Measurements from ENCODE around the gene TMEM141.
"Not testable (repeated sequence)": the region's sequence is repeated elsewhere in the genome, so short reads cannot be mapped to it uniquely, and the experiment has no call there.

Gene TMEM141

DNA sequence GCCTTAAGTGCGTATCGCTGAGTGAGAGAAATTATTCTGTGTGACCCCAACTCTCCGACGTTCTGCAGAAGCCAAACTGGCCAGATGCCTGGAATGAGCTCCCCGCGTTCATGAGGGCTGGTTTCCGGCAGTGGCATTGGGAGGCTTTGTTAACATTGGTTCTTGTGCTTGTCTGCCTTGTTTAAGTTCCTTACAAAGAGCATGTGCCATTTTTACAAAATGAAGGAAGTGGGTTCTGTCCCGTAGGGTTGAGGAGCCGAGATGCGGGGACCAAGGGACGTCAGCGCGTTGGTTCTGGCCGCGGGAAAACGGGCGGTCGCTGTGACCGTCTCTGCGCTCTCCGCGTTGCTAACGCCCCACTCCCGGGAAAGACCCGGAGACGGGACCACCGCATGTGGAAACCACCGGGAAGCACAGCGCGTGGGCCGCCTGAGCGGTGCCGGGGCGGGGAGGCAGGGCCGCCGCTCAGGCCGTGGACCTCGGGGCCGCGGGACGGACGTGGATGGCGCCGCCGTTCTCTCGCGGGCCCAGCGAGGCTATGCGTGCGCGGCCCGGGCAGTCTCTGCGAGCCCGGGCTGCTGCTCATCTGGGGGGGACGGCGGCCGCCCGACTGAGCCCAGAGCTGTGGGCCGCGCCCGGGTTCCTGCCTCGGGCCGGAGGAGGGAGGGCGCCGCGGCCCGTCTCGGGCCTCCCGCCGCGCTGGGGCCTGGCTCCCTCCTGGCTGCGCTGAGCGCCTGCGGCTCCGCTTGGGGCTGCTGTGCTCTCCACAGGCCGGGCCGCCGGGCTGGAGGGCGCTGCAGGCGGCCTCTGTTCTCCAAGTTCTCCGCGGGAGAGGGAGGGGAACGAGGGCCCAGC lies 30.1 kb downstream of the TMEM141 start:
- no peak for DNase-seq

DNA sequence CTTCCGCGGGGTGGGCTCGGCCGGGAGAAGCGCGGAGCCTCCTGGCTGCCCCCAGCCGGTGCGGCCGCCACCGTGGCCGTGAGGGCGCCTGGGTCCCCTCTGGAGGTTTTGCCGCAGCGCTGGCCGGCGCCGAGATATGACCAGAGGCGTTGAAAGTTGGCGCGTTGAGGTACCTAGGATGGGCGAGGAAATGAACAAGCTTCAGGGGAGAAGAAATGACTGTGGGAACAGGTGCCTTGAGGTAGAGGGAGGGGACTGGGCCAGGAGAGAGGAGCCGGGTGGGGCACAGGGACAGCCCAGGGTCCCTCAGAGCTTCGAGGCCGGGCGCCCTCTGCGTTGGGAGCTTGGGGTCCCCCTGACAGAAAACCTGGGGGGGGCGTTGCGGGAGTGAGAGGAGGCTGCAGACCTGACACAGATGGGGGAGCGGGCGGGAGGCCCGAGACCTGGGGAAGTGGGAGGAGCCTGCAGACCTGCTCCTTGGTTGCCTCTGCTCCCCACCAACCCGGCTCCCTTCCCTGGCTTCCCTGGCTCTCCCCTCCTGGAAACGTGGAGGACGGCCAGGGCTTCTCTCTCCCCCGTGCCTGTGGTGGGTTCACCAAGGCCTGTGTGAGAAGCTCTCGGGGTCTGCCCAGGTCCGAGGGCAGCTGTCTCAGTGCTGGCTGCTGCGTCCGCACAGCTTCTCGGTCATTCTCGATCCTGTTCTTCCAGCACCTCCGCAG lies 30.8 kb downstream of the TMEM141 start:
- DNase-seq: no peak

DNA sequence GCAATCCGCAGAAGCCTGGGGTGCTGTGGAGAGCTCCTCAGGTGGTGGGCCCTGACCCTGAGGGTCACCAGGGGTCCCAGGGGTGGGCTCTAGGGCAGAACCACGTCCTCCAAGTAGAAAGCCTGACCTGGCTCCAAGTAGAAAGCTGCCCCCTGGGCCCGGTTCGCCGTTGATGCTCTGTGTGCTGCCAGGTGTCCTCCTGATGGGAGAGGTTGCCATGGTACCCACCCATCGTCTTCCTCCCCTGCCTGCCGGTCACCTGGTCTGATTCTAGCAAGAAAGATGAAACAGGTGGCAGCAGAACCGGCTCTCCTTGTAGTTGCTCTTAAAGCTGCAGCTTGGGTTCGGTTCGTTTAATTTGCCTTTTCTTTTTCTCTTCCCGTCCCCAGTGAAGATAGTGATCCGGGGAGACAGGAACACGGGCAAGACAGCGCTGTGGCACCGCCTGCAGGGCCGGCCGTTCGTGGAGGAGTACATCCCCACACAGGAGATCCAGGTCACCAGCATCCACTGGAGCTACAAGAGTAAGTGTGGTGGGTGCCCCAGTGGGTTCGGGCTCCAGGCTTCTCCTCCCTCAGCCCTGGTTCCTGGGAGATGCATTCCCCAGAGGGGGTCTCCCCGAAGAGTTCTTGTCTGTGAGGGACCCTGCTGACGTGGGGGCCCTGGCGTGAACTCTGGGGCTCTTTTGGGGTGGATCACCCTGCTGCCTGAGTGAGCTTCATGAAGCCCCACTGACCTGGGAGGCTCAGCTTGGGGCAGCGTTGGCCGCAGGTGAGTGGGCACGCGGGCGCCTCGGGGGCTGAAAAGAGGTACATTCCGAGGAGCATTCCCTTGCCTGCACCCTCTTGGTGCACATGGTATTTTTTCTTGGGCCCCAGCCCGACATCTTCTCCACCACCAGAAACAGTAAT lies 32.2 kb downstream of the TMEM141 start:
- no peak for DNase-seq

DNA sequence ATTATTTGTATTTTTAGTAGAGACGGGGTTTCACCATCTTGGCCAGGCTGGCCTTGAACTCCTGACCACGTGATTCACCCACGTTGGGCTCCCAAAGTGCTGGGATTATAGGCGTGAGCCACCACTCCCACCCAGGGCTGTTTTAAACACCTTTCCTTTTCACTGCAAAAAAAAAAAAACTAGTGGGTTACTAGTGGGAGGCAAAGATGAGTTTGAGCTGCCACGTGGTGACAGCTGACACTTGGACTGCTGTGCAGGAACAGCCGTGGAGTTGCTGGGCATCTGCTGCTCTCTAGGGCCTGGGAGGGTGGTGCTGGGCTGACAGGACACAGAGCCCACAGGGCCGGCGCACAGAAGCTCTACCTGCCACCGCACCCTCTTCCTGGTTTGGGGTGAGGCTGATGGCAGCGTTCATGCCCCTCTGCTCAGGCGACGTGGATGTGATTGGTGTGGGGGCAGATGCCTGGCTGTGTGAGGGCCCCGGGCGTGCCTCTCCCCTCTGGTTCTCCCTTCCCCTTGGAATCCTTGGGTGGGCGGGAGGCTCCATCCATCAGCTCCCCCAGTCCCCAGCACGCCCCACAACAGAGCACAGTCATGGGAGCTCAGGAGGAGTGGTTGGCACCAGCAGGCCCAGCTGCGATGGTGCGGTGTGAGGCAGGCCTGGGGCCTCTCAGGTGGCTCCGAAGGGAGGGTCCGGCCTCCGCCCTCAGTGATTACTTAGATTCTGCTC lies 33.5 kb downstream of the TMEM141 start:
- DNase-seq: no peak

DNA sequence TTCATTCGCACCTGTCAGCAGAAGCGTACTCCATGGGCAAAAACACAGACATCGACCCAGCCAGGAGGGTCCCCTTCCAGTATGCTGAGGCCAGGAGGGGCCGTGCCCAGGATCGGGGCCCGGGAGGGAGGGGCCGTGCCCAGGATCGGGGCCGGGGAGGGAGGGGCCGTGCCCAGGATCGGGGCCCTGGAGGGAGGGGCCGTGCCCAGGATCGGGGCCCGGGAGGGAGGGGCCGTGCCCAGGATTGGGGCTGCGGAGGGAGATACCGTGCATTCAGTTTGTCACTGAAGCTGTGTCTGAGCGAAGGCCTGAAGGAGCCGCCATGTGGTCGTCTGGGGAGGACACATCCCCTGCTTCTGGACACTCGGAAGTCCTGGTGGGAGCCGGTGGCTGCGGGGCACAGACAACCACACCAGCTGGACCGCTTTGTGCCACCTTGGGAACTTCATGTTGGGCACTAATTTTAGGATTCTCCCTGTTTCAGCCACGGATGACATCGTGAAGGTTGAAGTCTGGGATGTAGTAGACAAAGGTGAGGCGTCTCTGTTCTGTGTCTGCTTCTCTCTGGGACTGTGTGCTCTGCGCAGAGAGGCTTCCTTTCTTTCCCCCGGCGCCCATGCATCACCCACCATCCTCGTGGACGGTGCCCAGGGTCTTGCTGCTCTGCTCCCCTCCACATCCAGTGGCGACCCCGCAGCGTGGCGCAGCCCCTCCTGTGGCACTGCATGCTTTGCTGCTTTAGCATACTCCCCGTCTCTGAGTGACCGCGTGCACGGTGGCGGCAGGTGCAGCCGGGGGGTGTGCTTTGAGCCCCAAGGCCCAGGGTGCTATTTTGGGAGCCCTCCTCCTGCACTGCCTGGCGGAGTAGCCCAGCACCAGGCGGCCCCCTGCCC lies 34.4 kb downstream of the TMEM141 start:
- DNase-seq: no peak

DNA sequence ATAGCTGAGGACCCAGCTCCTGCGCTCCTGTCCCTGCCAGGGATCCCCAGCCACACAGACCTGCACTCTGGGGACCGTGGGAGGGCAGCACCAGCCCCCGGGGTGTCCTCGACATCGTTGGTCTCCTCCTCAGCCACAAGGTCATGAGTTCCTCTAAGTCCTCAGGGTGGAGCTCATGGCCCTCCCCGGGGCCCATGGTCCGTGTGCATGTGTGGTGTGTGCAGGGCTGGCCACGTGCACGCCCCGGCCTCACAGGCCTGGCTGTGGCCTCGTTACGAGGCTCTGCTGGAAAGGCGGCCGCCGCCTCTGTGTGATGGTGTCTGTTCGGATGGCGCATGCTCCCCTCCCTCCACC lies 35.0 kb downstream of the TMEM141 start:
- DNase-seq: no peak

DNA sequence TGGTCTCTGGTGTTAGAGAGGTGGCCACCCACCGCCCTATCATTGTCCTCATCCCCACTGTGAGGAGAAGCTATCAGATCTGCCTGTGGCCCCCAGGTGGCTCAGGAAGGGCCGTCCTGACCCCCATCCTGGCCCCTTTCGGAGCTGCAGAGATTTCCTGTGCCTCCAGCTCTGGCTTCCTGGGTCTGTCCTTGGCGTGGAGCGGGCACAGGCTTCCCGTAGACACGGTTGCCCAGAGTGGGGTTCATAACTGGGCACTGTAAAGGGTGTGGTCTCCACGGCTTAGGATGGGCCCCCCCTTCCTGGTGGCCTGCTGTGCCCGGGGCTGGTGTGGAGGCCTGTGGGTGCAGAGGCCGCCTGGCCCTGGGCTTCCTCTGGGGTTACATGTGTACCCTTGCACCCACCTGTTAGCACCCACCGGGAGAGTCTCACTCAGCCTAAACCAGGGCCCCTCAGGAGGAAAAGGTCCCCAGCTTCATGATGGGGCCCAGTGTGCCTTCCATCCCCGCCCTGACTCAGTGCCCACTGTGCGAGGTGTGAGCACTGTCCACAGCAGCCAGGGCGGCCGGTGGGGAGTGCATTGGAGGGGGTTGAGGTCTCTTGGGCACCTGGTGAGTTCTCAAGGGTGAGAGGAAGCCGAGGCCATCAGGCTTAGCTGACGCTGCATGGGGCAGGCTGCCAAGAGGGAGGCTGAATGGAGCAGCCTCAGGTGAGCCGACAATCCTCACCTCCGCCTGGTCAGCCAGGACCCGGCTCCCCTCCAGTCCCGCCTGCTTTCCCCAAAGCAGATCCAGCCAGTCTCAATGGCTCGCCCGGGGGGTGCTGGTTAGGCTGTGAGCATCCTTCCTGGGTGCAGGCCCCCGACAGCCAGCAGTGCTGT lies 35.8 kb downstream of the TMEM141 start:
- no peak for DNase-seq

DNA sequence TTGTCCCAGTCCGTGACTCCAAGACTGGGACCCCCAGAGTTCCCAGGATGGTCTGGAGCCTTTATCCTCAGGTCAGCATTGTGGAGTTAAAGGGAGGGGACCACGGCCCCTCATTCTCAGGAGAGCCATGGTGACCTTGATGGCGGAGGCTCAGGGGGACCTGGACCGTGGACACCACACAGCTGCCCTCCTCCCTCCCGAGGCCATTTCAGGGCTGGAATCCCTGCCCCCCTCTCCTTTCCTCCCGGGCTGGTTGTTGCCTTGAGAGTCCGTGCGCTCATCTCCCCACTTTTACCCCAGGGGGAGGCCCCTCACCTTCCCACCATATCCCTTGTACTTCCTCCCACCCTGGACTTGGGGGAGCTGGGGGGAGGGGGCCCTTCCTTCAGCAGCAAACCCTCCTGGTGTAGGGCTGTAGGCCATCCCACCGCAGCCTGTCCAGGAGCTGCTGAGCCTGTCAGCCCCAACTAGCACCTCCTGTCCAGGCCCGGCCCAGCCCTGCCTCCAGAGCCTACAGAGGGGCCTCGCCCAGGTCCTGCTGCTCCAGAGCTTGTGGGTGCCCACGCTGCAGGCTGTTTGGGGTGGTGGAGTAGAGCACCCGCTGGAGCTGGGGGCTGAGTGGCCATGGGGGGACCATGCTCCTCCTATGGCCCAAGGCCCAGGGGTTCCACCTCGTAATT lies 36.8 kb downstream of the TMEM141 start:
- DNase-seq: no peak

DNA sequence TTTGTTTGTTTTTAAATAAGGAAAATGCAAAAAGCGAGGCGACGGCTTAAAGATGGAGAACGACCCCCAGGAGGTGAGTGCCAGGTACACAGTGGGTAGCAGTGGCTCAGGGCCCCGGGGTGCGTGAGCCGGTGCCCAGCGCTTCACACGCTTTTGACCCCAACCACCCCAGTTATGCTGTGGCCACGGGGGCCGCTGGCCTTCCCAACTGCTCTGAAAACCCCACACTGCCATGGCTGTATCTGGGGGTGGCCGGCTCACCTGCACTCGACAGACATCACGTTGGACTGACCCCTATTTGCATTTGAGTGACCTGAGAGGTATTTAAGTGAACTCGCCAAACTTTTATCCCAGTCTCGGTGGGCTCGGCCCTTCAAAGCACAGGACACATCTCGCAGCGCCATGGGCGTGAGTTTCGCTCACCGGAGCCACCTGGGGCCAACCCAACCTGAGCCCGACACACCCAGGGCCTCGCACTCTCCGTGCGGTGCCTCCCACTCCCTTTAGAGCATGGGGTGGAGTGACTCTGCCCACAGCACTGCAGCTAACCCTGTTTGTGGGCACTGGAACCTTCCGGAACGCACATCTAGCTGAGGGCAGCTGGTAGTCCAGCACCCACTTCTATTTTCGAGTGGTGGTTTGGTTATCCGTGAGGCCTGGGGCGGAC lies 37.5 kb downstream of the TMEM141 start:
- DNase-seq: no peak

DNA sequence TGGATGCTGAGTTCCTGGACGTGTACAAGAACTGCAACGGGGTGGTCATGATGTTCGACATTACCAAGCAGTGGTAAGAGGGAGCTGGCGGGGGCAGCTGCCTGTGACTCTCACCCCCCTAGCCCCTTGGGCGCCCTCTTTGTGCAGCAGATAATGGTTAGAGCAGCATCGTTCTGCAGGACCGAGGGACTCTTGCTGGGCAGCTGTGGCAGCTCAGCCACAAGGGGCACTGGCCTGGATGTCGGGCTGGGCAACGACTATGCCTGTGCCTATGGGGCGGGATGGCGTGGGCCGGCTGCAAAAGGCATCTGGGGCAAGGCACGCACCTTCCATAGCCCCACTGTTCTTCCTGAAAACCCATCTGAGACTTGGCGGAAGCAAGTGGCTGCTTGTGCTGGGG lies 38.3 kb downstream of the TMEM141 start:
- no peak for DNase-seq

DNA sequence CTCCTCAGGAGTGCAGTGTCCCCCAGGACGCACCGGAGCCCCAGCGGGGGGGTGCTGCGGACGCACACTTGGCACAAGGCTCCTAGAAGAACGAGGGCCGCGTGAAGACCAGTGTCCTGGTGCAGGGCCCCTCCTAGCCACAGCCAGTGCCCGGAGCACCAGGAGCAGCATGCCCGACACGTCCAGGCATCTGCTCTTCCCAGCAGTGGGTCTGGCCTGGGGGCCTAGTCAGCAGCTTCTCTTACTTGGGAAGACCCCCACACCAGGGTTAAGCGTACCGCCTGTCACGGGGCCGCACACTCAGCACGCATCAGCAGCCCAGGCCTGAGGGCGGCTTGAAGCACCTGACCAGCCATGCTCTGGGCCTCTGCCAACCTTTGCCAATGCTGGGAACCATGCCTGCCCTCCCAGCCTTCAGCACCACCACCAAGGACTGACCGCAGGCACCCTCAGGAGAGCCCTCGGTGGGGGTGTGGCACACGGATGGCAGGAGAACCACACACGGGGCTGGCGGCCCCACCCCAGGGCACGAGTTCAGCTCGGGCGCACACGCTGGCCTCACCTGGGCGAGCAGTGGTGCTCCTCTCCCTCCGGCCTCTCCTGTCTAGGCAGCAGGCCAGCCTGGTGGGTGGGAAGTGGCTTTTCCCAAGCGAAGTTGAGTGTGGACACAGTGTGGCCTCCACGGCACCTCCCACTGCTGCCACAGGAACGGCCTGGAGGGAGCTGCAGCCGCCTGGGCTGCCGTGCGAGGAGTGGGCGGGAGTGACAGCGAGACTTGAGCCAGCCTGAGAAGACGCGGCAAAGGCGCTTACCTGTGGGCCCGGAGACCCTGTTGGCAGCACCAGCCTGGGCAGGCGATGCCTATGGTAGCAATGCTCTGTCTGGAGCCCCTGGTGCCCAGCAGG lies 39.1 kb downstream of the TMEM141 start:
- DNase-seq: no peak

DNA sequence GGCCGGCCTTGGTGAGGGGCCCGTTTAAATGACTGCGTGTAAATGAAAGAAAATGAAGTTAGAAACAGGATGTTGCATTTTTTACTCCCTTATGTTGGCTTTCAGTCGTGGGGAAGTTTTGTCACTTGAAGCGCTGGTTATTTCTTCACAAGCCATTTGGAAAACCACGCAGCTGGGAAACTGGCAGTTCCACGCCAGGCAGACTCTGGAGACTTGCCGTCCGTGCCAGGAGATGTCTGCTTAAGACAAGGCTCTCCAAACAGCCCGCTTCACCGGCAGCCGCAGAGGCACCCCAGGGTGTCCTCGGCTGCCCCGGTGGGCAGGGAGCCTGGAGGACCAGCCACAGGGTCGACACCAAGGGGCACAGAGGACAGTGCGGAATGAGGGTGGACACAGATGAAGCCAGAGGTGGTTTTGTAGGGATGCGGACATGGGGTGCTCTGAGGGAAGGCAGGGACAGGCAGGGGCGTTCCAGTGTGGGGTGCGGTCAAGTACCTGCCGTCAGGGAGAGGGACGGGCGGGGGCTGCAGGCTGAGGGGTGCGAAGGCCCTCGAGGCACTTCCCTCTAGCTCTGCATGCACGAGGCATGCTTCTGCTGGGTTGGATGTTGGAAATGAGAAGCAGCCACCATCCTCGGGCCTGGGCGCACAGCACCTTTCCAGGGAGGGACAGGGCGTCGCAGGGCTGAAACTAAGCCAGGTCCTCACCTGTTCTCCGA lies 40.0 kb downstream of the TMEM141 start:
- no peak for DNase-seq

DNA sequence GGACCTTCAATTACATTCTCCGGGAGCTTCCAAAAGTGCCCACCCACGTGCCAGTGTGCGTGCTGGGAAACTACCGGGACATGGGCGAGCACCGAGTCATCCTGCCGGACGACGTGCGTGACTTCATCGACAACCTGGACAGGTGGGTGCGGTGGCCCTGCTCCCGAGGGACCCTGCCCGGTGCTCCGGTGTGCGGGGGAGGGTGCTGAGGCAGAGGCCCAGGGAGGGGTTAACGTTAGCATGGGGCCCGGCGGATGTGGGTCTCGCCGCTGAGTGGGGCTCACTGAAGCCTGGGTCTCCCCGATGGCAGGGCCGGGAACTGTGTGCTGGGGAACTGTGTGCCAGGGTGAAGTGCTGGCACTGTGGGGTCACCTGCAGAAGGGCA lies 40.6 kb downstream of the TMEM141 start:
- DNase-seq: no peak

DNA sequence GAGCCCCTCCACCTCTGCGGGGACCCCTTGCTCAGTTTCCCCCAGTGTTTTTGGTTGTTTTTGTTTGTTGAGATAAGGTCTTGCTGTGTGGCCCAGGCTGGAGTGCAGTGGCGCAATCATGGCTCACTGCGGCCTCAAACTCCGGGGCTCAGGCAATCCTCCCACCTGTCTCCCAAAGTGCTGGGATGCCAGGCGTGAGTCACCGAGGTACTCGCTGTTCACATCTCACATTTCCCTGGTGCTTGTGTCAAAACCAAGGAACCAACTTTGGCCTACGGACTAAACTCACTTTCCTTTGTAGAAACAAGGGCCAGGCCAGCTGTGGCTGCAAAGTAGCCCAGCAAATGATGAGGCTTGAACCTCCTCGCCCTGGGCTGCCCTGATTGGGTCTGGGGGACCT lies 41.4 kb downstream of the TMEM141 start:
- DNase-seq: no peak

DNA sequence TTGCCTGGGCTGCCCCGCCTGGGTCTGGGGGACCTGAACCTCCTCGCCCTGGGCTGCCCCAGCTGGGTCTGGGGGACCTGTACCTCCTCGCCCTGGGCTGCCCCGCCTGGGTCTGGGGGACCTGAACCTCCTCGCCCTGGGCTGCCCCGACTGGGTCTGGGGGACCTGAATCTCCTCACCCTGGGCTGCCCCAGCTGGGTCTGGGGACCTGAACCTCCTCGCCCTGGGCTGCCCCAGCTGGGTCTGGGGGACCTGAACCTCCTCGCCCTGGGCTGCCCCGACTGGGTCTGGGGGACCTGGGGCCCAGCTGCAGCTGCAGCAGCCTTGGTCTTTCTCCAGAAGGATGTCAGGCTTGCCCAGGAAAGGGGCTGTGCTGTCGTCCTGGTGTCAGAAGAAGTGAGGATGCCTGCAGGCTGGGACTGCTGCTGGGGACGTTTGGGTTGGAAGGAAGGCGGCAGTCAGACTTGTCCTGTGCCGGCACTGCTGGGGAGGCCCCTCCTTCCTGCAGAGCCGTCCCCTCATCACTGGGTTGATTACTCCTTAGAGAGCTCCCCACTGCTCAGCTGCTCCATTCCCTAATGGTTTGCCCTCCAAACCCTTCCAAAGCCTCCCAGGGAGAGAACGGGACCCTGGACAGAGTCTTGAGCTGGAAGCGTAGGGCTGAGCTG lies 42.4 kb downstream of the TMEM141 start:
- not testable (repeated sequence) for DNase-seq

DNA sequence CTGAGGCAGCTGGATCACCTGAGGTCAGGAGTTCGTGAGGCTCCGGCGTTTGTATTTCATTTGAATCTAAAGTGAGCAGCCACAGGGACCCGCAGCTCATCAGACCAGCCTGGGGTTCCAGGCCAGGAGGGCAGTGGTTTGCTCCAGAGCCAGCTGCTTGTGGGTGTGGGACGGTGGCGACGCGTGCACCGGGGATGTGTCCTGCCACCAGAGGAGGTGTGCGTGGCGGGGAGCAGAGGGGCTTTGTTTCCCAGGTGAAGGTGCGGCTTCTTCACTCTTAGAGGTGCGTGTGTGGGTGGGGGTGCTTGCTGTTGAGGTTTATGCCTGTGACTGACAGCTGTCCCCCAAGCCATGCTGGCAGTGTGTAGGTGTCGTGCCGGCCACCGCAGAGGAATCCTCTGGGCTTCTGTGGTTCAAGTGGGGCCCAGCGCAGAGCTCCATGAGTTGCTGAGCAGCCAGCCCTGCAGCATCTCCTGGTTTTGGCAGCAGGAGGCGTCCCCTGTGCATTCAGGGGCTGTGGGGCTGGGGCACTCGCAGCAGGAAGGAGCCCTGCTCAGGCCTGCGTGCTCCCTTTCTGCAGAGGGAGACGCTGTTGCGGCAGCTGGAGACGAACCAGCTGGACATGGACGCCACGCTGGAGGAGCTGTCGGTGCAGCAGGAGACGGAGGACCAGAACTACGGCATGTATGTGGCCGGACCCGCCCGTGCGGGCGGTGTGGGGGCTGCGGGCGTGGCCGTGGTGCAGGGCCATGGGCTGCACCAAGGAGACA lies 44.2 kb downstream of the TMEM141 start:
- DNase-seq: no peak

All from activated CD4-positive, alpha-beta T cell treated with anti-CD3 and anti-CD28 coated beads, Interleukin-2, Interleukin-6, amounts not matched to agents 100 ng/mL and 50 ng/mL, durations not matched to agents 16 hours and 8 hours (primary cell).